CD14-positive monocyte (primary cell): ENCODE measurements around the gene SENP8. TPM values are rescaled to one million over a fixed set of nuclear protein-coding genes. Genes with fewer than 3 reads are reported as not detected.

ENCODE experiments used
- DNase-seq, 3 donors: peaks; one replicate each; pipeline ENCODE4 v3.0.0-alpha.2; 2011 to 2022
- H2AFZ ChIP-seq: 2 replicates; pipeline ENCODE4 v1.6.0; 2012; ENCODE audit warnings: mild to moderate bottlenecking, low read depth, low read length, inconsistent platforms; ENCODE audit not compliant: insufficient read depth, poor library complexity, severe bottlenecking
- H3K27ac ChIP-seq, 2 donors: 1 replicate in 1 of 2; 2 replicates in 1 of 2; pipeline ENCODE4 v1.5.1; 2012 to 2013; ENCODE audit warnings: low read length in 2 of 2, control low read depth in 1 of 2, inconsistent platforms in 1 of 2, low read depth in 1 of 2, mild to moderate bottlenecking in 1 of 2
- H3K27me3 ChIP-seq, 2 donors: one replicate each; pipeline versions ENCODE4 v1.6.0 to v1.6.1; 2011 to 2013; ENCODE audit warnings: low read length in 2 of 2; ENCODE audit not compliant: control insufficient read depth in 2 of 2, insufficient read depth in 2 of 2
- H3K36me3 ChIP-seq, 2 donors: replicated peaks in 1 of 2; 1 replicate in 1 of 2; 2 replicates in 1 of 2; pipeline versions ENCODE4 v1.5.1 to v1.6.1; 2012 to 2013; ENCODE audit warnings: low read length in 2 of 2, control low read depth in 1 of 2, inconsistent platforms in 1 of 2, mild to moderate bottlenecking in 1 of 2; ENCODE audit not compliant: insufficient read depth in 2 of 2, control insufficient read depth in 1 of 2
- H3K4me1 ChIP-seq, 2 donors: 1 replicate in 1 of 2; 2 replicates in 1 of 2; pipeline versions ENCODE4 v1.5.1 to v1.6.1; 2012 to 2013; ENCODE audit warnings: low read length in 2 of 2, control low read depth in 1 of 2, inconsistent platforms in 1 of 2, mild to moderate bottlenecking in 1 of 2, moderate library complexity in 1 of 2; ENCODE audit not compliant: insufficient read depth in 2 of 2, control insufficient read depth in 1 of 2
- H3K4me2 ChIP-seq: replicated peaks from 2 replicates; pipeline ENCODE3; 2012; ENCODE audit warnings: low read length, moderate library complexity, mild to moderate bottlenecking; ENCODE audit not compliant: poor library complexity, severe bottlenecking; ENCODE audit errors: extremely low read depth
- H3K4me3 ChIP-seq, 3 experiments: fragments of 200-600 bp in 1 of 3; sonication (generic) in 1 of 3; replicated peaks in 1 of 3; 1 replicate in 2 of 3; 2 replicates in 1 of 3; pipeline ENCODE4 v1.5.1; 2011 to 2013; ENCODE audit warnings: low read length in 3 of 3, mild to moderate bottlenecking in 3 of 3, control low read depth in 2 of 3, low read depth in 2 of 3, inconsistent platforms in 1 of 3, moderate library complexity in 1 of 3
- H3K79me2 ChIP-seq: 2 replicates; pipeline ENCODE4 v1.6.0; 2012; ENCODE audit warnings: mild to moderate bottlenecking, control low read depth, inconsistent platforms, low read length, moderate library complexity; ENCODE audit not compliant: insufficient read depth
- H3K9ac ChIP-seq: 2 replicates; pipeline ENCODE4 v1.6.0; 2017; ENCODE audit warnings: low read length, mild to moderate bottlenecking; ENCODE audit not compliant: insufficient read depth, poor library complexity, severe bottlenecking
- H3K9me3 ChIP-seq, 2 donors: replicated peaks in 1 of 2; 1 replicate in 1 of 2; 2 replicates in 1 of 2; pipeline versions ENCODE4 v1.5.1 to v1.6.1; 2012 to 2013; ENCODE audit warnings: low read length in 2 of 2, control low read depth in 1 of 2; ENCODE audit not compliant: control insufficient read depth in 1 of 2, insufficient read depth in 1 of 2
- H4K20me1 ChIP-seq: 2 replicates; pipeline ENCODE4 v1.6.0; 2012; ENCODE audit warnings: mild to moderate bottlenecking, low read length, control low read depth, moderate library complexity; ENCODE audit not compliant: insufficient read depth
- H3K27ac Mint-ChIP-seq, 7 donors: one replicate each; pipeline ENCODE4 v1.8.0; 2020; ENCODE audit warnings: mild to moderate bottlenecking in 7 of 7, mixed read lengths in 7 of 7, moderate library complexity in 6 of 7, inconsistent platforms in 2 of 7
- H3K27me3 Mint-ChIP-seq, 3 donors: one replicate each; pipeline ENCODE4 v1.8.0; 2021 to 2022; ENCODE audit warnings: low read depth in 3 of 3, mild to moderate bottlenecking in 3 of 3, mixed read lengths in 3 of 3, moderate library complexity in 3 of 3, inconsistent platforms in 1 of 3
- H3K36me3 Mint-ChIP-seq, 2 donors: one replicate each; pipeline ENCODE4 v1.8.0; 2020; ENCODE audit warnings: mixed read lengths in 2 of 2, inconsistent platforms in 1 of 2, mild to moderate bottlenecking in 1 of 2
- H3K4me1 Mint-ChIP-seq: one replicate; pipeline ENCODE4 v1.8.0; 2020; ENCODE audit warnings: mild to moderate bottlenecking, mixed read lengths
- H3K4me3 Mint-ChIP-seq, 2 donors: one replicate each; pipeline ENCODE4 v1.8.0; 2020; ENCODE audit warnings: mild to moderate bottlenecking in 2 of 2, mixed read lengths in 2 of 2, moderate library complexity in 1 of 2
- H3K9me3 Mint-ChIP-seq, 7 donors: one replicate each; pipeline ENCODE4 v1.8.0; 2020 to 2022; ENCODE audit warnings: mixed read lengths in 7 of 7, mild to moderate bottlenecking in 6 of 7, moderate library complexity in 6 of 7, inconsistent platforms in 2 of 7
- WGBS: methylation state at CpG from one replicate; pipeline ENCODE4 v1.1.5; 2013; ENCODE audit warnings: missing lambda C conversion rate; ENCODE audit not compliant: insufficient coverage; 5-methylcytosine and 5-hydroxymethylcytosine counted together
- intact Hi-C, 2 donors: fragments of 100-400 bp; cut with micrococcal nuclease; formaldehyde crosslinking; loops; one replicate each; pipeline versions ENCODE4 v1.15.0 to v1.15.1; 2023
- polyA plus RNA-seq, 3 donors: library from polyadenylated mRNA; depleted of rRNA in 1 of 3; unstranded in 2 of 3; stranded (reverse) in 1 of 3; fragments of 300-500 nt in 2 of 3; fragments of >200 nt in 1 of 3; fragmentation: Illumina TruSeq in 2 of 3; gene quantifications; 1 replicate in 2 of 3; 2 replicates in 1 of 3; pipeline ENCODE4 v1.2.3, GENCODE V29; 2012 to 2021
- TF ChIP-seq, protein P1 (sequence below): fragments of 200-600 bp; IDR thresholded peaks from one replicate; pipeline ENCODE4 v1.8.0; 2022; ENCODE audit warnings: antibody characterized with exemption, mild to moderate bottlenecking

SENP8 gene
- polyA plus RNA-seq, 3 donors, result 0.52 to 1.4 (median 0.79) TPM

DNA sequence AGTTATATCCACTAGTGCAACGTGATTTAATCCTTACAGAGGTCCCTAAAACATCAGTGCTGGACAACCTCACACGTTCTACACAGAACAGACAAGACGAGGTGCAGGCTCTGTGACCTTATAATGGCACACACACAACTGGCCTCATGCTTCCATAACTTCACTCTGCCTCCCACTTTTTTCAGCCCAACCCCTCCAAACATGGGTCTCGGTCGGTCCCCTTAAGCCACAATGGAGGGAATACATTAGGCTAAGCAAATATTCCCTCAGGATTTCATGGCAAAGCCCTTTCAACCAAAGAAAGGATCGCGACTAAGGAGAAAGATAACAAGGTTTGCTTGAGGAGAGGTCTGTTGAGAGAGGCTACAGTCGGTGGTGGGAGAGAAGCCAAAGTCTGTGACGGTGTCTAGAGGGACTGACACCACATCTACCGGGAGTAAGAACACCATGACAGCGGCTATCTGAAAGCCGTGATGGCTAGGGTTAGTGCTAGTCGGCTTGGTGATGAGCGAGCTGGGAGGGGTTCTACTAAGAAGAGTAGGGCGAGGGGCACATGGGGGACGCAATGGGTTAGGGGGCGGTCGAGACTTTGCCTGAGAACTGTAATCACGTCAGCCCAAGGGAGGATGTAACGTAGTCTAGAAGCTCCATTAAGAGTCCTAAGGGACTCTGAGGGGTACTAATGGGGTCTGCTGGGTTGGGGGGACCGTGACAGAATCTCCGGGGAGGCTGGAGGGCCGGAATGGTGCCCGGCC, 1.3 kb upstream of the SENP8 start:
- H2AFZ ChIP-seq, result peak overlapping the region; percentile 96
- H3K36me3 ChIP-seq, result no peaks in the 10 kb centered on the region
- Mint-ChIP-seq H3K4me3 (peak overlapping the region; percentile 95 to 99), H3K4me1 (peaks cover 24% of the 10 kb centered on the region), H3K27me3 (peaks cover 3% of the 10 kb centered on the region in 3 donors), H3K36me3 (peaks cover 0 to 2% of the 10 kb centered on the region in 2 donors), H3K9me3 (peaks cover 0 to 2% (median 0%) of the 10 kb centered on the region in 7 donors), H3K27ac (peak overlapping the region; percentile 46 to 98 (median 86))
- WGBS, result under 1% methylated on average over 21 of the region's 24 CpGs
- peaks cover 16 to 25% of the 10 kb centered on the region in 2 donors for H3K4me1 ChIP-seq
- intact Hi-C loops, result loop anchor here in 1 of 2 donors (10.0 kb wide), 2 partner anchors 78 to 1518 kb away; partner anchors contain the start of genes GRAMD2A and NPTN
- peak overlapping the region; percentile 19 to 97 for H3K27ac ChIP-seq
- peak in 2 of 3 donors; percentile 0 to 10 for DNase-seq
- H3K79me2 ChIP-seq, result peaks cover 32% of the 10 kb centered on the region
- H3K9ac ChIP-seq, result peak overlapping the region; percentile 79
- peaks cover 4% of the 10 kb centered on the region for H4K20me1 ChIP-seq
- no peaks in the 10 kb centered on the region for H3K9me3 ChIP-seq
- H3K27me3 ChIP-seq, result no peaks in the 10 kb centered on the region
- TF ChIP-seq, protein P1, sequence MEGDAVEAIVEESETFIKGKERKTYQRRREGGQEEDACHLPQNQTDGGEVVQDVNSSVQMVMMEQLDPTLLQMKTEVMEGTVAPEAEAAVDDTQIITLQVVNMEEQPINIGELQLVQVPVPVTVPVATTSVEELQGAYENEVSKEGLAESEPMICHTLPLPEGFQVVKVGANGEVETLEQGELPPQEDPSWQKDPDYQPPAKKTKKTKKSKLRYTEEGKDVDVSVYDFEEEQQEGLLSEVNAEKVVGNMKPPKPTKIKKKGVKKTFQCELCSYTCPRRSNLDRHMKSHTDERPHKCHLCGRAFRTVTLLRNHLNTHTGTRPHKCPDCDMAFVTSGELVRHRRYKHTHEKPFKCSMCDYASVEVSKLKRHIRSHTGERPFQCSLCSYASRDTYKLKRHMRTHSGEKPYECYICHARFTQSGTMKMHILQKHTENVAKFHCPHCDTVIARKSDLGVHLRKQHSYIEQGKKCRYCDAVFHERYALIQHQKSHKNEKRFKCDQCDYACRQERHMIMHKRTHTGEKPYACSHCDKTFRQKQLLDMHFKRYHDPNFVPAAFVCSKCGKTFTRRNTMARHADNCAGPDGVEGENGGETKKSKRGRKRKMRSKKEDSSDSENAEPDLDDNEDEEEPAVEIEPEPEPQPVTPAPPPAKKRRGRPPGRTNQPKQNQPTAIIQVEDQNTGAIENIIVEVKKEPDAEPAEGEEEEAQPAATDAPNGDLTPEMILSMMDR, result no peak
- H3K4me3 ChIP-seq, result peak overlapping the region; percentile 56 to 86 (median 65)
- H3K4me2 ChIP-seq, result peak overlapping the region; percentile 86

DNA sequence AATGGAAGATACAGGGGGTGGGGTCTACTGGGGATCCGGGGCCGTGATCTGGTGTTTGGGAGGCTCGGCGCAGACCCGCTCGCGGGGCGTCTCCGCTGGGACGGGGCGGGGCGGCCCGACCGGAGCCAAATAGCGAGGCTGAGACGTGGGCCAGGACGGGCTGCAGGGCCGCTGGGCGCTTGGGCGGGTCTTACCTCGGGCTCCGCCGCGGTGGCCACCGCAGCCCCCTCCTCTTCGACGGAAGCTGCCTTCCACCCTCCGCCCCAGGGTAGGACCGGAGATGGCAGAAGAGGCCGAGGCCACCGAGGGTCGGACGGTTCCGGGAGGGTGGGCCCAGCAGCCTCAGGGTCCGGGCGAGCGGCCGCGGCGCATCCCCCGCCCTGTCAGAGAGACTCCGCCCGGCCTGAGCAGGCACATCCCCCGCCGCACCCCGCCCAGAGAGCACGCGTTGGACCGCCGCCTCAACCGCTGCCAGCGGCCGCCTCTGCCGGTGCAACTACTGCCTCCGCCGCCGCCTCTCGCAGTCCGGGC, 652 bp upstream of the SENP8 start:
- intact Hi-C loops, result loop anchor here in 1 of 2 donors (2.0 to 10.0 kb wide), 3 partner anchors 77 to 1517 kb away; partner anchors contain the start of genes GRAMD2A, NPTN and PARP6
- Histone ChIP-seq H3K27me3 (no peaks in the 10 kb centered on the region), H4K20me1 (peaks cover 4% of the 10 kb centered on the region), H3K9ac (peak overlapping the region; percentile 79), H3K79me2 (peaks cover 32% of the 10 kb centered on the region), H3K9me3 (no peaks in the 10 kb centered on the region), H3K36me3 (no peaks in the 10 kb centered on the region), H3K4me1 (peaks cover 16 to 25% of the 10 kb centered on the region in 2 donors), H3K4me2 (peak overlapping the region; percentile 86), H3K27ac (peak overlapping the region; percentile 19 to 97), H2AFZ (peak overlapping the region; percentile 96), H3K4me3 (peak overlapping the region; percentile 56 to 86 (median 65))
- peak overlapping the region; percentile 69 to 98 (median 86) for H3K27ac Mint-ChIP-seq
- under 1% methylated on average over 58 of the region's 59 CpGs for WGBS
- peaks cover 3% of the 10 kb centered on the region in 3 donors for H3K27me3 Mint-ChIP-seq
- peaks cover 0 to 2% of the 10 kb centered on the region in 2 donors for H3K36me3 Mint-ChIP-seq
- DNase-seq, result peak in 2 of 3 donors; percentile 31 to 54
- TF ChIP-seq, protein P1, result no peak
- H3K4me1 Mint-ChIP-seq, result peaks cover 24% of the 10 kb centered on the region
- peaks cover 0 to 2% (median 0%) of the 10 kb centered on the region in 7 donors for H3K9me3 Mint-ChIP-seq
- H3K4me3 Mint-ChIP-seq, result peak overlapping the region; percentile 95 to 99
